ENCODE data around the gene FBLN1.

DNA sequence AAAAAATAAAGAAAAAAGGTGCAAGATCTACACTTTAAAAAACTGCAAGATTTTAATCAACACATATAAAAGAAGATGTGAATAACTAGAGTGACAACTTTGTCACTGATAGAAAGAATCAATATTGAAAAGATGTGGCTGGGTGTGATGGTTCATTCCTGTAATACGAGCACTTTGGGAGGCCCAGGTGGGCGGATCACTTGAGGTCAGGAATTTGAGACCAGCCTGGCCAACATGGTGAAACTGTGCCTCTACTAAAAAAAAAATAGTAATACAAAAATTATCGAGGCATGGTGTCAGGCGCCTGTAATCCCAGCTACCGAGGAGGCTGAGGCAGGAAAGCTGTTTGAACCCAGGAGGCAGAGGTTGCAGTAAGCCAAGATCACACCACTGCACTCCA, 21.0 kb upstream of the FBLN1 start:
- TF ChIP-seq GATA2 (IDR thresholded peaks at IDR 0.05; ENCODE audit: low read depth, low read length) (no peak), GATA3 (IDR thresholded peaks at IDR 0.05; ENCODE audit: low read depth, low read length) (no peak)

Data from SH-SY5Y (cell line).